Omental fat pad (tissue), 4 donors: ENCODE measurements around the gene PPP1R12B. TPM values are rescaled to one million over a fixed set of nuclear protein-coding genes. Genes with fewer than 3 reads are reported as not detected.

Experiments
- ATAC-seq: fragments of 150-250 bp; one replicate; pipeline ENCODE4 v1.9.1; 2016; ENCODE audit warnings: mild to moderate bottlenecking, moderate library complexity; ENCODE audit not compliant: low FRiP score
- DNase-seq: peaks from one replicate; pipeline ENCODE4 v3.0.0-alpha.2; 2019; ENCODE audit warnings: low spot score
- CTCF ChIP-seq, 3 donors: fragments of 450-650 bp; IDR thresholded peaks; one replicate each; pipeline ENCODE4 v1.5.1; 2016 to 2017; ENCODE audit warnings: antibody characterized with exemption in 3 of 3, mild to moderate bottlenecking in 3 of 3, moderate library complexity in 2 of 3
- total RNA-seq, 4 donors: library from RNA; depleted of rRNA; stranded (reverse); fragments of >200 nt; gene quantifications; one replicate each; pipeline ENCODE4 v1.1.0, GENCODE V29; 2016

PPP1R12B gene
- total RNA-seq, 4 donors from 2014 or later, result 44.5 to 92.1 (median 53.7) TPM

DNA sequence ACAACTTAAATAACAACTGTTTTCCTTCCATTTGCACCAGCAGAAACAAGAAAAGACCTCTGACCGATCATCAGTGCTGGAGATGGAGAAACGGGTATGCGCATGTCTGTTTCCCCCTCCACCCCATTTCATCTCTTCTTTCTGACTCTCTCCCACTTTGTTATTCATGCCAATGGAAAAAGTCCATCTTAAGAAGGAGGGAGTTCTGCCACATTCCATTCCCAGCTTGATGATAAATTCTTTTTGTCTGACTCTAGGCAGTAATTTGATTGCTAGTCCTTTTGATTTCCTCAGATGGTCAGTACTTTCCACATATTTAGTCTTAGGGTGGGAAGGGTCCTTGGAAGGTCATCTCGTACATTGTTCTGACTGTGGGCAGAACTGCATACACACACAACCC is 219.2 kb downstream of the PPP1R12B start:
- no peak for TF ChIP-seq CTCF (IDR thresholded peaks at IDR 0.05)
- ATAC-seq, result peak; percentile 76
- DNase-seq, result no peak

DNA sequence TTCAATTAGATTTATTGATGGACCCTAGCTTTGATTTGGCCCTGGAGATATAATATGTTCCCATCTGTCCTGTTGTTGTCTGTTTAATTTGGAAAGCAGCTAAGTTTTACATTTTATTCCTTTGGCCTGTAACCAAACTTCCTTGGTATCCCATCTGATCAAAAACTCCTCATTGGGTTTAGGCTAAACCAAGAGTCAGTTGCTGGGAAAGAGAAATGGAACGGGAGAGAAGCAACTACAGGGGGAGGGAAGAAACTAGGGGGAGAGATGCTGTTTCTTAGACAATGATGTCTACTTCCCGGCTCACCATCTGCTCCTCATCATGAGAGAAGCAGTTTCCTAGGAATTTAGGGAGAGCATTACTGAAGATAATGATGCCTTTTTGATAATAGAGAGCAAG is 219.9 kb downstream of the PPP1R12B start:
- DNase-seq, result no peak
- TF ChIP-seq CTCF (IDR thresholded peaks at IDR 0.05), result no peak
- ATAC-seq, result no peak

DNA sequence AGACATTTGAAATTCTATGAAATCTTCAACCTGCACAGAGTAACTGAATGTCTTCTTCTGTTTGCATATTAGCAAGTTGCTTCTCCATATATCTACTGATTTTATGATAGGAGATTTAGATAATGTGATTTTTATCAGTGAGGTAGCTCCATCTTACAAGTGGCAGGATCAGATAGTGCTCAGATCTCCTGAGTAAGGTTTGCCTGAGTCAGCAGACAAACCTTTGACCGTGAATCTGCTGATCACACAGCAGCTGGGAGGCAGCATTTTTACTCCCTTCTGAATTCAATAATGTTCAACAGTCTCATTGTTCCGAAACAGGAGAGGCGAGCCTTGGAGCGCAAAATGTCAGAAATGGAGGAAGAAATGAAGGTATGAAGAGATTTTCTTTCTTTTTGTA is 220.3 kb downstream of the PPP1R12B start:
- TF ChIP-seq CTCF (IDR thresholded peaks at IDR 0.05), result no peak
- DNase-seq (no peak), ATAC-seq (no peak)

GRCh38 chr1:202569393-202570322 is 221.2 kb downstream of the PPP1R12B start:
- no peak for TF ChIP-seq CTCF (IDR thresholded peaks at IDR 0.05)
- ATAC-seq (no peak), DNase-seq (no peak)

GRCh38 chr1:202571719-202572339 is 223.3 kb downstream of the PPP1R12B start:
- ATAC-seq (no peak), DNase-seq (no peak)
- TF ChIP-seq CTCF (IDR thresholded peaks at IDR 0.05), result peak in 1 of 3 donors; percentile 4

- TF ChIP-seq CTCF (IDR thresholded peaks at IDR 0.05), result no peak
- DNase-seq, result no peak
- ATAC-seq, result no peak
Observed at GRCh38 chr1:202572867-202573266, 224.4 kb downstream of the PPP1R12B start.
